ENCODE data around the gene LYSMD2.

The LYSMD2 gene

DNA sequence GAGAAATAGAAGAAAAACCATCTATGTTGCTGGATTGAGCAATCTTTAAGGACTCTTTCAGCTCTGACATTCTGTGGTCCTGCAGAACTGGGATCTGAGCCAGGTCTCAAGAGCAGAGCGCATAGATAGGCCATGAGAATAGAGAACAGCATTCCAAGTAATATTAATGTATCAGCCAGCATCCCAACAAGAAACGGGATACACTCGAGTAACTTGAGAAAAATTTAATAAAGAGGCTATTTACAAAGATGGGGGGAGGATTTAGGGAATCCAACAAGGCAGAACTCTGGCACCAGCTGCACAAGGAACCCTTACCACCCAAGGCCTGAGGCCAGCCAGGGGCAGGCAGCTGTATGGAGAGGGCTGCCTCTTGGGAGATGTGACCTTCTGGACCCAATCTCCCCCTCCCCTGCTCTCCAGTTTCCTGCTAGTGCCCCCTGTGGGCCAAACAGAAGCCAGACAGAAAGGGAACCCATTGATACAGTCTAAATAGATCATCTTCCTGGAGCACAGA is 22.2 kb upstream of the LYSMD2 start:
- no peak for TF ChIP-seq GATA2 (IDR thresholded peaks at IDR 0.05; ENCODE audit: low read depth, low read length)

DNA sequence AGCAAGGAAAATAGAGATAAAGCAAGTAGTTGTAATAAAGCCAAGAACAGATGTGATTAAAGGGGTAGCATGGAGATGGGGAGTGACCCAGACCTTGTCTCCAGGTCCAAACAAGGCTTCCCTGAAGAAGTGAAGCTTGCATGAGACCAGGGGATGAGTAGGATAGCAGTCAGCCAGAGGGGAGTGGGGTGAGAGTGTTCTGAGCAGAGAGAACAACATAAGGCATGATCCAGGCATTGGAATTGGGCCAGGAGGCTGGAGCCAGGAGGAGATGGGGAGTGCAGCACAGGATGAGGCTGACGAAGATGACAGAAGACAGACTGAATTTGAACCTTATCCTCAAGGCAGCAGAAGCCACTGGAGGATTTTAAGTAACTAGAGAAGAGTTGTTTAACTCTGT is 21.2 kb upstream of the LYSMD2 start:
- TF ChIP-seq GATA2 (IDR thresholded peaks at IDR 0.05; ENCODE audit: low read depth, low read length), result no peak
- TF ChIP-seq GATA3 (IDR thresholded peaks at IDR 0.05; ENCODE audit: low read depth, low read length), result no peak

- TF ChIP-seq GATA3 (IDR thresholded peaks at IDR 0.05; ENCODE audit: low read depth, low read length) (no peak), GATA2 (IDR thresholded peaks at IDR 0.05; ENCODE audit: low read depth, low read length) (no peak)
Observed at GRCh38 chr15:51757450-51757849, 20.0 kb upstream of the LYSMD2 start.

DNA sequence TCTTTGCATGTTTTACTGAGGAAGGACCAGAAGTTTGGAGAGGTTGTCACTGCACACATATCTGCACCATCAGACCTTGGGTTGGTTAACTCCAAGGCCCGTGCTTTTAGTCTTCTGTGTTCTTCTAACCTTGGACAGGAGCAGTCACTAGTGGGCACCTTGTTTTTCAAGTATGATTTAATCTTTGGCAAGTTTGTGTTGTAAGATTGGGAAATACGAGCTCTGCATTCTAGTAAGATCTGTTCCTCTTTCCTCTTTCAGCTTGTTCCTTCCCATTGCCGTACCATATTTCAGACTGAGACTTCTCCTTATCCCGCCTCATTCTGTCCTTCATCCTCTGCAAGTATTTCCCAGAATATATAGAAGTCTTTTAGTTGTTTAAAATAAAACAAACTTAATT is 19.0 kb upstream of the LYSMD2 start:
- TF ChIP-seq GATA2 (IDR thresholded peaks at IDR 0.05; ENCODE audit: low read depth, low read length) (no peak), GATA3 (IDR thresholded peaks at IDR 0.05; ENCODE audit: low read depth, low read length) (no peak)

DNA sequence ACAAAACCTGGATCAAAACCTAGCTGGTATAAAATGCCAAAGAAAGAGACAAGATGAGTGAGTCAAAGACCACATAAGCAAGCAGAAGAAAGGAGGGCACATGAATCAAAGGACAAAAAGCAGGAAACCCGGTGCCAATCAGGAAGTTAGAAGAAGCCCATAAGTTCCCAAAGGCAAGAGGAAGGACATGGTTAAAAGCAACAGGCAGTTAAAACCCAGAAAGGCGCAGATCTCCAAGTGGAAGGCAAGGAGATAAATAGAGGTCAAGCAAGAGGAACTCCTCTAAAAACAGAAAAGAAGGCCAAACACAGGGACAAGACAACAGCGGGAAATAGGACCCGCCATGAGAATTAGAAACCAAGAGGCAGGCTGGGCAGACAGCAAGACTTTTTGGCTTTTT is 18.3 kb upstream of the LYSMD2 start:
- TF ChIP-seq GATA3 (IDR thresholded peaks at IDR 0.05; ENCODE audit: low read depth, low read length), result no peak

DNA sequence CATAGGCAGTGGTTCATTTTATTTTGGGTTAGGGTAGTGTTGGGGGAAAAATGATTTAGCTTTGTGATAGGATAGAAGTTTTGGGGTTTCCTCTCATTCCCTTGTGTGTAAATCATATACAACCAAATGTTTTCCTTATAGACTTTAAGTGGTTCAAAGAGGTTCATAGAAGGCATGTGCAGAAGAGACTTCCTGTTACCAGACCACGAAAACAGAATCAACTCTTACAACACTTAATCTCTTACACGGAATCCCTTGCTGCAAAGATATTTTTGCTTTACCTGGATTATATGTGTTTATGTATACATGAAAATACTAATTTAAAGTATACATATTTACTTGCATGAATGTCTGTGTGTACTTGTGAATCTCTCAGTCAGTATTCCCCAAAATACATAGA is 16.8 kb upstream of the LYSMD2 start:
- no peak for TF ChIP-seq GATA2 (IDR thresholded peaks at IDR 0.05; ENCODE audit: low read depth, low read length)
- no peak for TF ChIP-seq GATA3 (IDR thresholded peaks at IDR 0.05; ENCODE audit: low read depth, low read length)

DNA sequence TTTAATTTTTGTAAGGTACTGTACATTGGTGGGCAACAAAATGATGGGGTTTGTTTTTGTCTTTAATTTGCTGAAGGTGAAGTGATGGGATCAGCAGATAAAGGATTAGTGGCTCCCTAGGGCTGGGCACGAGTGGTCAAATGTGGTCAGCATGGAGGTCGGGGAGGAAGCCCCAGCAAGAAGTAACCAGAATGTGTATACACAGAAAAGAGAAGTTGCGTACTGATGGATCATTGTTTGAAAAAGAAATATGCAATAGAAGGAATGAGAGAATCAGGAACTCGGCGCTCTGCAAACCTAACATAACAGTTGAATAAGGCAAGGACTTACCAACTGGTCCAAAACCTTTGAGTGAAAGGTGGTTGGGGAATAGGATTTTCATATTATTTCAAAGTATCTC is 15.4 kb upstream of the LYSMD2 start:
- no peak for TF ChIP-seq GATA3 (IDR thresholded peaks at IDR 0.05; ENCODE audit: low read depth, low read length)
- no peak for TF ChIP-seq GATA2 (IDR thresholded peaks at IDR 0.05; ENCODE audit: low read depth, low read length)

GRCh38 chr15:51751697-51752683 is 14.5 kb upstream of the LYSMD2 start:
- TF ChIP-seq GATA3 (IDR thresholded peaks at IDR 0.05; ENCODE audit: low read depth, low read length), result no peak
- no peak for TF ChIP-seq GATA2 (IDR thresholded peaks at IDR 0.05; ENCODE audit: low read depth, low read length)

DNA sequence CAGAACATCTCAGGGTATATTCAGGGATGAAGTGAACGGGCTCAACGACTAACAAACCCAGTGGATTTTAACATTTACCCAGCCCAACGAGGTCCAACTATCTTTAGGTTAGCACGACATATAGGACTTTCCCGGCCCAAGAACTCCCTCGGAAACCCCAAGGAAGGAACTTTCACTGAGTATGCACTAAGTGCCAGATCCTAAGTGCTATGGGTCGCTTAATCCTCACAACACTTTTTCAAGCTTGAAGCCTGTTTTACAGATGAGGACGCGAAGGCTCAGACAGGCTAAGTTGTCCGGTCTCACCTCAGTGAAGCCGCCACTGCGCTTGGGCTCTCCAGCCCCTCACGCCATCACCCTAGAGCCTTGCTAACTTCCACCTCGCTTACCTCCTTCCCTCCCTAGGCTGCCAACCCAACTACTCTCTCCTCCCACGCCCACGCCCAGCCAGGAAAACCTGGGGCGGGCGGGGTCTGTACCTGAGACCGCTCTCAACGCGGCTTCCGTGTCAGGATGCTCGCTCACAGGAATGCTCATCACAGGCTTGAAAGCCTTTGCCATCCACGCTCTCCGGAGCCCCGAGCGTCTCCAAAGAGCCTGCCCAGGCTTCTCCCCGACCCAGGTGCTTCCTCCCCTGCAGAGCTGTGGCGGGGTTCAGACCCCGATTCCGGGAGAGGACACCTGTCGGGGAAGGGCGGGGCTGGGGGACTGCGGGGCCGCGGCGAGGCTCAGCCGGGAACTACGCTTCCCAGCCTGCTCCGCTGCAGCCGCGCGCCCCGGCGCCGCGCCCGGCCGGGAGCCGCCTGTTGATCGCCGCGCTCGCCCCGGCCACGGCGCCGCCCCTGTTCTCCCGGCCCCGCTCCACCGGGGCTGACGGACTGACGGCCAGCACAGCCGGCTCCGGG is 13.6 kb upstream of the LYSMD2 start, which contains the start of gene TMOD2:
Gene TMOD2, plus strand, starts transcription at position 806 of the 905 bp plus-strand sequence. CDS start 14,845 bp downstream, outside the sequence.
- TF ChIP-seq GATA2 (IDR thresholded peaks at IDR 0.05; ENCODE audit: low read depth, low read length), result no peak
- no peak for TF ChIP-seq GATA3 (IDR thresholded peaks at IDR 0.05; ENCODE audit: low read depth, low read length)

GRCh38 chr15:51750186-51750585 is 12.7 kb upstream of the LYSMD2 start:
- TF ChIP-seq GATA2 (IDR thresholded peaks at IDR 0.05; ENCODE audit: low read depth, low read length), result no peak
- no peak for TF ChIP-seq GATA3 (IDR thresholded peaks at IDR 0.05; ENCODE audit: low read depth, low read length)

DNA sequence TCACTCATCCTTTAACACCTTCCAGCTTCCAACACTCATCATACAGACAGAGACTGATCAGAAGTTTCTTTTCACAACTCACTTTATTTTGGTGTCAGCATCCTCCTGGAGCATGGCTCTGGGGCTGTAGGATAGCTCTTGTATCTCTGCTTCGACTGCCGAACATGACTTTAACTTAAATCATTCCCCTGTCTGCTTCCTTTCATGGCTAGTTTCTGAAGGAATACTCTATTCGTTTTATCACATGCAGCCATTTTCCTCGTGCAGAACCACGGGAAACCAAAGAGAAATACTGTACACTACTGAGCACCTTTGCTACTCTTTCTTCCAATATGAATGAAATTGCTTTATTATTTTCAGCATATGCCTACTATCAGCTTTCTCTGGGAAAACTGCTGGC is 11.9 kb upstream of the LYSMD2 start:
- TF ChIP-seq GATA3 (IDR thresholded peaks at IDR 0.05; ENCODE audit: low read depth, low read length), result no peak
- TF ChIP-seq GATA2 (IDR thresholded peaks at IDR 0.05; ENCODE audit: low read depth, low read length), result no peak

- TF ChIP-seq GATA3 (IDR thresholded peaks at IDR 0.05; ENCODE audit: low read depth, low read length) (no peak), GATA2 (IDR thresholded peaks at IDR 0.05; ENCODE audit: low read depth, low read length) (no peak)
Observed at GRCh38 chr15:51739061-51739712, 1.7 kb upstream of the LYSMD2 start.

DNA sequence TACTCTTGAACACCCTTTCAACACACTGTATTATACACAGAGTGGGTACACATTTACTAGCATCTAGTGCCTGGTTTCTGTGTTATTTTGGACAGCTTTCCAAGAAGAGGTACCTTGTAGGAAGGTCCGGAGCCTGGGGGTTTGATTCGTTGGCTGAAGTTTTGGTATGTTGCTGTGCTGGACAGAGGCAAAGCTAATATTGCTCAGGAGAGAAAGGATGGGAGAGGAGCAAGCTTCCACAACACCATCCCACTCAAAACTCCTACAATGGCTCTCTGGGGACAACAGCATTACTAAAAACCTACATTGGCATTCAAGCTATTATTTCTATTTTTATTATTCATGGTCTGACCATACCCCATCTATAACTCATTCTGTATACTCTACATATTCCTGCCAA is 1.1 kb upstream of the LYSMD2 start:
- TF ChIP-seq GATA2 (IDR thresholded peaks at IDR 0.05; ENCODE audit: low read depth, low read length), result no peak
- no peak for TF ChIP-seq GATA3 (IDR thresholded peaks at IDR 0.05; ENCODE audit: low read depth, low read length)

All from SH-SY5Y (cell line).